Measurements from ENCODE around the gene KRT86. TPM values are rescaled to one million over a fixed set of nuclear protein-coding genes. Genes with fewer than 3 reads are reported as not detected.
"Not testable (repeated sequence)": the region's sequence is repeated elsewhere in the genome, so short reads cannot be mapped to it uniquely, and the experiment has no call there.

Gene KRT86
- total RNA-seq, 4 donors from 2014 or later: 3.6 TPM; not detected in 3

DNA sequence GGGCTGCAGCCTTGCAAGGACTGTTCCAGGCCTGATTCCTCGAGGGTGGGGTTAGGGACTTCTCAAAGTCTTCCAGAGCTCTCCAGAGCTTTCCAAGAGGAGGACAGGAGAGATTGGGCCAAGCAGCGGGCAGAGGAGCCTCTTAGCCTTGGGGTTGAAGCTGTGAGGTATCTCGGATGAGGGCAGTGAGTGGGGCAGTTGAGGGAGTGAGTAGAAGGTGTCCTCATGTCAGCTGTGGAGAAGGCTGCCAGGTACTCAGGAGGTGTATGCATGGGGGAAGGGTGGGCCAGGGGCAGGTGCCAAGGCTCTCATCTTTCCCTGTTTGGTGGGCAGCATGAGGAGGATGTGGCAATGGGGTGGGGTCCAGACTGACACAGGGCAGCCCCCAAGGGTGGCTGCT is 39.0 kb downstream of the KRT86 start:
- TF ChIP-seq POLR2A (IDR thresholded peaks at IDR 0.05): no peak
- no peak for TF ChIP-seq EP300 (IDR thresholded peaks at IDR 0.05; ENCODE audit: low read depth)
- TF ChIP-seq POLR2AphosphoS5 (IDR thresholded peaks at IDR 0.05): no peak
- TF ChIP-seq, protein P1, sequence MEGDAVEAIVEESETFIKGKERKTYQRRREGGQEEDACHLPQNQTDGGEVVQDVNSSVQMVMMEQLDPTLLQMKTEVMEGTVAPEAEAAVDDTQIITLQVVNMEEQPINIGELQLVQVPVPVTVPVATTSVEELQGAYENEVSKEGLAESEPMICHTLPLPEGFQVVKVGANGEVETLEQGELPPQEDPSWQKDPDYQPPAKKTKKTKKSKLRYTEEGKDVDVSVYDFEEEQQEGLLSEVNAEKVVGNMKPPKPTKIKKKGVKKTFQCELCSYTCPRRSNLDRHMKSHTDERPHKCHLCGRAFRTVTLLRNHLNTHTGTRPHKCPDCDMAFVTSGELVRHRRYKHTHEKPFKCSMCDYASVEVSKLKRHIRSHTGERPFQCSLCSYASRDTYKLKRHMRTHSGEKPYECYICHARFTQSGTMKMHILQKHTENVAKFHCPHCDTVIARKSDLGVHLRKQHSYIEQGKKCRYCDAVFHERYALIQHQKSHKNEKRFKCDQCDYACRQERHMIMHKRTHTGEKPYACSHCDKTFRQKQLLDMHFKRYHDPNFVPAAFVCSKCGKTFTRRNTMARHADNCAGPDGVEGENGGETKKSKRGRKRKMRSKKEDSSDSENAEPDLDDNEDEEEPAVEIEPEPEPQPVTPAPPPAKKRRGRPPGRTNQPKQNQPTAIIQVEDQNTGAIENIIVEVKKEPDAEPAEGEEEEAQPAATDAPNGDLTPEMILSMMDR (IDR thresholded peaks at IDR 0.05): no peak

GRCh38 chr12:52313926-52314325 is 39.5 kb downstream of the KRT86 start:
- Histone ChIP-seq H3K4me3 (no peak overlapping the region), H3K27me3 (peaks cover 32% of the 10 kb centered on the region), H3K36me3 (no peaks in the 10 kb centered on the region), H3K9me3 (no peaks in the 10 kb centered on the region), H3K27ac (no peak overlapping the region), H3K4me1 (peaks cover 0 to 1% (median under 1%) of the 10 kb centered on the region in 4 donors)
- intact Hi-C loops (cut with DNase I; ENCODE audit: low total_unique reads): no loop called here
- TF ChIP-seq, protein P1 (IDR thresholded peaks at IDR 0.05): no peak
- no peak for TF ChIP-seq POLR2A (IDR thresholded peaks at IDR 0.05)
- no peak for TF ChIP-seq EP300 (IDR thresholded peaks at IDR 0.05; ENCODE audit: low read depth)
- TF ChIP-seq POLR2AphosphoS5 (IDR thresholded peaks at IDR 0.05): no peak
- in situ Hi-C loops (cut with MboI; ENCODE audit: low pct_ligation_motif_present in 1 of 4, low pct_unique_long_range_greater_than_20kb in 1 of 4, low sequenced_read_pairs in 3 of 4): no loop called here
- DNase-seq: no peak
- 55 to 81% methylated on average over 2 to 9 of the region's 9 CpGs for WGBS, 2 donors (ENCODE audit: low coverage in 1 of 2)

More for the DNA sequence above, 39.0 kb downstream of the KRT86 start:
- Histone ChIP-seq H3K27me3 (peaks cover 36% of the 10 kb centered on the region), H3K4me3 (no peak overlapping the region), H3K9me3 (no peaks in the 10 kb centered on the region), H3K36me3 (no peaks in the 10 kb centered on the region), H3K4me1 (peaks cover 0 to 6% (median 4%) of the 10 kb centered on the region in 4 donors), H3K27ac (no peak overlapping the region)
- DNase-seq: no peak
- WGBS, 2 donors (ENCODE audit: low coverage in 1 of 2): 62% methylated on average over 3 of the region's 3 CpGs; no CpG with 5 or more reads in 1 of the 2 donors
- intact Hi-C loops (cut with DNase I; ENCODE audit: low total_unique reads) (no loop called here), in situ Hi-C loops (cut with MboI; ENCODE audit: low pct_ligation_motif_present in 1 of 4, low pct_unique_long_range_greater_than_20kb in 1 of 4, low sequenced_read_pairs in 3 of 4) (no loop called here)

DNA sequence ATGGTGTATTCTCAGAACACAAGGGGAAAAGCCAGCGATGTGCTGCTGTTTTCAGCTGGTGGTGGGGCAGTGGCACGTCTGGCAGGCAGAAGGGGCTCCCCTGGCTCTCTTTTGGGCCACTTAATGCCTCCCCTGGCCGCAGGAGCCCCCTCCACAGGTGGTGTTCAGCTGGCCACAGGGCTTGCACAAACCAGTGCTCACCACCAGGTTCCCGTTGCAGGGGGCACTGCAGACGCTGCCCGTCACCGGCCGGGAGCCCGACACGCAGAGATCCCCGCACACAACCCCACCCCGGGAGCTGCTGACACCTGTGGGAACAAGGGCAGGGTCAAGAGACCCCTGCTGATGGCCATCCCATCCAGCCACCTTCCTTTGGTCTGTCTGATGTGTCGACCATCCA is 40.1 kb downstream of the KRT86 start:
- no peak overlapping the region for H3K27ac ChIP-seq
- DNase-seq: no peak
- no peaks in the 10 kb centered on the region for H3K9me3 ChIP-seq
- H3K4me3 ChIP-seq: no peak overlapping the region
- TF ChIP-seq POLR2A (IDR thresholded peaks at IDR 0.05) (no peak), EP300 (IDR thresholded peaks at IDR 0.05; ENCODE audit: low read depth) (no peak), POLR2AphosphoS5 (IDR thresholded peaks at IDR 0.05) (no peak)
- TF ChIP-seq, protein P1 (IDR thresholded peaks at IDR 0.05): no peak
- no peaks in the 10 kb centered on the region for H3K4me1 ChIP-seq
- H3K36me3 ChIP-seq: no peaks in the 10 kb centered on the region
- WGBS, 2 donors (ENCODE audit: low coverage in 1 of 2): 79% methylated on average over 9 of the region's 13 CpGs; no CpG with 5 or more reads in 1 of the 2 donors
- in situ Hi-C loops (cut with MboI; ENCODE audit: low pct_ligation_motif_present in 1 of 4, low pct_unique_long_range_greater_than_20kb in 1 of 4, low sequenced_read_pairs in 3 of 4) (no loop called here), intact Hi-C loops (cut with DNase I; ENCODE audit: low total_unique reads) (no loop called here)
- peaks cover 26% of the 10 kb centered on the region for H3K27me3 ChIP-seq

DNA sequence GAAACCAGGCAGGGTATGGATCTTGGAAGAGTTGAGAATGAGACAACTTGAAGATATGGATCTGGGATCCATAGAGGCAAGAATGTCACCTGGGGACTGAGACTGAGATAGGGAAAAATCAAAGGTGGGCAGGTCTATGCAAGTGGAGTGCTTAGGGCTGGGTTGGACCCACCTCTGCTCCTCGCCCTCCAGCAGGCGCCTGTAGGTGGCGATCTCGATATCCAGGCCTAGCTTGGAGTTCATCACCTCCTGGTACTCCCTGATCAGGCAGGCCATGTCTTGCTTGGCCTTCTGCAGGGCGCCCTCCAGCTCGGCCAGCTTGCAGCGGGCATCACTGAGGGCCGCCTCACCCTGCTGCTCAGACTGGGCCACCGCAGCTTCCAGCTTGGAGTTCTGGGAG is 41.3 kb downstream of the KRT86 start:
- DNase-seq; H3K4me3 ChIP-seq; H3K27ac ChIP-seq; H3K4me1 ChIP-seq; H3K9me3 ChIP-seq; in situ Hi-C loops (cut with MboI; ENCODE audit: low pct_ligation_motif_present in 1 of 4, low pct_unique_long_range_greater_than_20kb in 1 of 4, low sequenced_read_pairs in 3 of 4); H3K36me3 ChIP-seq; intact Hi-C loops (cut with DNase I; ENCODE audit: low total_unique reads): not testable (repeated sequence)
- TF ChIP-seq, protein P1 (IDR thresholded peaks at IDR 0.05): peak in 2 of 5 experiments; percentile 15 to 27
- H3K27me3 ChIP-seq: peaks cover 21% of the 10 kb centered on the region
- 61 to 64% methylated on average over 3 to 9 of the region's 9 CpGs for WGBS, 2 donors (ENCODE audit: low coverage in 1 of 2)

Data from transverse colon (tissue), 4 donors.